Stimulated activated CD4-positive, alpha-beta T cell treated with anti-CD3 and anti-CD28 coated beads, Interleukin-12 subunit alpha, Interleukin-12 subunit beta, amount 100 ng/mL, for 4 hours (primary cell): ENCODE measurements around the gene NEDD8.

ENCODE experiments used
- DNase-seq: peaks from one replicate; pipeline ENCODE4 v3.0.0-alpha.2; 2020

Gene NEDD8

GRCh38 chr14:24232121-24232644 is at the start of gene NEDD8:
NEDD8 (minus strand) TSS chr14:24232367; CDS start chr14:24232267, 100 bp downstream.
- DNase-seq: peak; percentile 85

GRCh38 chr14:24281636-24282035 is 49.5 kb upstream of the NEDD8 start:
- DNase-seq: no peak

GRCh38 chr14:24280797-24281460 is 48.8 kb upstream of the NEDD8 start:
- DNase-seq: no peak

- peak; percentile 48 for DNase-seq
Observed at GRCh38 chr14:24279301-24280186, 47.4 kb upstream of the NEDD8 start.

- no peak for DNase-seq
Observed at GRCh38 chr14:24278424-24278823, 46.3 kb upstream of the NEDD8 start.

GRCh38 chr14:24277606-24278321 is 45.6 kb upstream of the NEDD8 start:
- DNase-seq: peak; percentile 13

- DNase-seq: no peak
Observed at GRCh38 chr14:24277071-24277470, 44.9 kb upstream of the NEDD8 start.

- DNase-seq: peak; percentile 34
Observed at GRCh38 chr14:24274101-24274543, 42.0 kb upstream of the NEDD8 start.

- no peak for DNase-seq
Observed at GRCh38 chr14:24273422-24273998, 41.3 kb upstream of the NEDD8 start.

GRCh38 chr14:24272467-24272866 is 40.3 kb upstream of the NEDD8 start:
- no peak for DNase-seq

- DNase-seq: no peak
Observed at GRCh38 chr14:24271834-24272263, 39.7 kb upstream of the NEDD8 start.

- peak; percentile 84 for DNase-seq
Observed at GRCh38 chr14:24271134-24271833, 39.1 kb upstream of the NEDD8 start, which contains the start of gene RABGGTA. RABGGTA (minus strand) TSS chr14:24271597; CDS start chr14:24271115, 482 bp downstream.

- DNase-seq: no peak
Observed at GRCh38 chr14:24270537-24271133, 38.5 kb upstream of the NEDD8 start.

- DNase-seq: no peak
Observed at GRCh38 chr14:24269910-24270536, 37.9 kb upstream of the NEDD8 start.

- no peak for DNase-seq
Observed at GRCh38 chr14:24269368-24269767, 37.2 kb upstream of the NEDD8 start.

- DNase-seq: no peak
Observed at GRCh38 chr14:24268225-24268624, 36.1 kb upstream of the NEDD8 start.

GRCh38 chr14:24267516-24267915 is 35.3 kb upstream of the NEDD8 start:
- DNase-seq: no peak

- no peak for DNase-seq
Observed at GRCh38 chr14:24266344-24267244, 34.4 kb upstream of the NEDD8 start.

GRCh38 chr14:24264298-24264697 is 32.1 kb upstream of the NEDD8 start:
- DNase-seq: no peak

GRCh38 chr14:24263848-24264247 is 31.7 kb upstream of the NEDD8 start:
- no peak for DNase-seq
